ENCODE measurements around the gene POSTN.

The POSTN gene

GRCh38 chr13:37616131-37616530, 17.6 kb upstream of the POSTN start:
- TF ChIP-seq, protein P1, sequence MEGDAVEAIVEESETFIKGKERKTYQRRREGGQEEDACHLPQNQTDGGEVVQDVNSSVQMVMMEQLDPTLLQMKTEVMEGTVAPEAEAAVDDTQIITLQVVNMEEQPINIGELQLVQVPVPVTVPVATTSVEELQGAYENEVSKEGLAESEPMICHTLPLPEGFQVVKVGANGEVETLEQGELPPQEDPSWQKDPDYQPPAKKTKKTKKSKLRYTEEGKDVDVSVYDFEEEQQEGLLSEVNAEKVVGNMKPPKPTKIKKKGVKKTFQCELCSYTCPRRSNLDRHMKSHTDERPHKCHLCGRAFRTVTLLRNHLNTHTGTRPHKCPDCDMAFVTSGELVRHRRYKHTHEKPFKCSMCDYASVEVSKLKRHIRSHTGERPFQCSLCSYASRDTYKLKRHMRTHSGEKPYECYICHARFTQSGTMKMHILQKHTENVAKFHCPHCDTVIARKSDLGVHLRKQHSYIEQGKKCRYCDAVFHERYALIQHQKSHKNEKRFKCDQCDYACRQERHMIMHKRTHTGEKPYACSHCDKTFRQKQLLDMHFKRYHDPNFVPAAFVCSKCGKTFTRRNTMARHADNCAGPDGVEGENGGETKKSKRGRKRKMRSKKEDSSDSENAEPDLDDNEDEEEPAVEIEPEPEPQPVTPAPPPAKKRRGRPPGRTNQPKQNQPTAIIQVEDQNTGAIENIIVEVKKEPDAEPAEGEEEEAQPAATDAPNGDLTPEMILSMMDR (IDR thresholded peaks at IDR 0.05; ENCODE audit: unreplicated experiment in 3 of 3), result no peak
- Mint-ChIP-seq H3K27me3 (ENCODE audit: low read depth) (no peaks in the 10 kb centered on the region), H3K9me3 (no peaks in the 10 kb centered on the region), H3K36me3 (ENCODE audit: low read depth) (no peaks in the 10 kb centered on the region), H3K4me3 (no peak overlapping the region), H3K4me1 (peaks cover 22% of the 10 kb centered on the region), H3K27ac (peak overlapping the region in 1 of 3 experiments; percentile 76)

GRCh38 chr13:37615276-37615675, 16.7 kb upstream of the POSTN start:
- Mint-ChIP-seq H3K27me3 (ENCODE audit: low read depth) (no peaks in the 10 kb centered on the region), H3K9me3 (no peaks in the 10 kb centered on the region), H3K27ac (no peak overlapping the region), H3K36me3 (ENCODE audit: low read depth) (no peaks in the 10 kb centered on the region), H3K4me3 (no peak overlapping the region), H3K4me1 (peaks cover 22% of the 10 kb centered on the region)
- TF ChIP-seq, protein P1 (IDR thresholded peaks at IDR 0.05; ENCODE audit: unreplicated experiment in 3 of 3), result no peak

DNA sequence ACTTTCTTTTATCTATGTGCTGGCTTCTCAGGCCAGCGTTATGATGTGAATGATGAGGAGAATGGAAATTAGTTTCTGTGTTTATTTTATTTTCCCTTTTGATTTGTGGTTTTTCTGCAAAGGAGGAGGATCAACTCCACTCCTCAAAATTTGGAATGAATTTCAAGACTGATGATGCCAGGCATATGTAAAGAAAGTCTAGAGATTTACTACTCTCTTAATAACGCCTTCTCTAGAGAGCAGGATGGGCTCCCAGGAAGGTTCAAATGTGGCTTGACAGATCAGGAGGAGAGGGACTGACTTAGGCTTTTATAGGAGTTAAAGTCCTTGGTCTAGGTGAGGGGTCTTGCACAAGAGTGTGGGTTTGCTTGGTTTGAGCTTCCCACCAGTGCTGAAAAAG, 15.1 kb upstream of the POSTN start:
- peak overlapping the region in 1 of 3 experiments; percentile 2 for H3K27ac Mint-ChIP-seq
- TF ChIP-seq, protein P1 (IDR thresholded peaks at IDR 0.05; ENCODE audit: unreplicated experiment in 3 of 3), result no peak
- H3K4me3 Mint-ChIP-seq, result no peak overlapping the region
- no peaks in the 10 kb centered on the region for H3K9me3 Mint-ChIP-seq
- no peaks in the 10 kb centered on the region for H3K27me3 Mint-ChIP-seq (ENCODE audit: low read depth)
- H3K36me3 Mint-ChIP-seq (ENCODE audit: low read depth), result no peaks in the 10 kb centered on the region
- peaks cover 22% of the 10 kb centered on the region for H3K4me1 Mint-ChIP-seq

DNA sequence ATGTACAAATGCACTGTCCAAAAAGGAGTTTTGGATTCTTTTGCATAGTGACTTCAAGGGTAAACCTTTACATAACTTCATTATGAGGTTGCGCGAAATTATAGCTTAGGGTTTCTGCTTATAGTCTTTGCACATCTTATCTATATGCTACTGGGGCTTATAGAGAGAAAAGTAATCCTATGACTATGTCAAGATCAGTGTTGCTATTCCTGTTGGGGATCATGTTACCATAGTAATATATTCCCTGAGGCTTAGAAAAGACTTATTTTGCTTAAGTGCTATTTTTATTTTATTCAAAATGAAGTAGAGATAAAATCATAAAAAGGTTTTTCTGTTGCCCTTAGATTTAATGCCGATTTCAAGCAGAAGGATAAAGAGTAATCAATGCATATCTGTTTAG, 14.7 kb upstream of the POSTN start:
- Mint-ChIP-seq H3K27me3 (ENCODE audit: low read depth) (no peaks in the 10 kb centered on the region), H3K4me3 (no peak overlapping the region), H3K4me1 (peaks cover 22% of the 10 kb centered on the region), H3K27ac (peak overlapping the region in 1 of 3 experiments; percentile 2), H3K9me3 (no peaks in the 10 kb centered on the region), H3K36me3 (ENCODE audit: low read depth) (no peaks in the 10 kb centered on the region)
- TF ChIP-seq, protein P1 (IDR thresholded peaks at IDR 0.05; ENCODE audit: unreplicated experiment in 3 of 3), result no peak

DNA sequence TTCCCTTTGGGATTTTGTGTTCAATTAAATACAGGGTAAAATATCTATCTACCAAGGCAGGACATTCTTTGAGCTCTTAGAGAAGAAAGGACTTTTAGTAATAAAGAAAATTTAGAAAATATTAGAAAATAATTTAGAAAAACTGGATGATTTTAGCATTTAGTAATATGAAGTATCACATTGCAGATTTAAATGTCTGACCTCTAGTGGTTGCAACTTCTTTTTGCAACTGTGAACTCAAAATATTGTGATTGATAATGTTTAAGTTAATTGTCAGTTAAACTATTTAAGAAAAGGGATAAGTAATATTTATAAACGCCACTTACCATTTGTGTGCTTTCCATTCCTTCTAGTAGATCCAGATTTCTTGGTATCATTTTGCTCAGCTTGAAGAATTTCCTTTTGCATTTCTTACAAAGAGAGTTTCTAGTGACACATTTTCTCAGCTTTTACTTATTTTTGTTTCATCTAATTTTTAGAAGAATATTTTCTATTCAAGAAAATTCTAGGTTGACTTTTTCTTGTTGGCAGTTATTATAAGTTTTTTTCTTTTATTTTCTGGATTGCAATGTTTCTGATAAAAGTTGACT, 10.3 kb upstream of the POSTN start:
- Mint-ChIP-seq H3K4me1 (peaks cover 18% of the 10 kb centered on the region), H3K36me3 (ENCODE audit: low read depth) (no peaks in the 10 kb centered on the region), H3K27ac (peak overlapping the region in 1 of 3 experiments; percentile 72), H3K27me3 (ENCODE audit: low read depth) (no peaks in the 10 kb centered on the region), H3K9me3 (peaks cover 7% of the 10 kb centered on the region), H3K4me3 (no peak overlapping the region)
- TF ChIP-seq, protein P1 (IDR thresholded peaks at IDR 0.05; ENCODE audit: unreplicated experiment in 3 of 3), result peak; percentile 32 to 57 (median 43)

DNA sequence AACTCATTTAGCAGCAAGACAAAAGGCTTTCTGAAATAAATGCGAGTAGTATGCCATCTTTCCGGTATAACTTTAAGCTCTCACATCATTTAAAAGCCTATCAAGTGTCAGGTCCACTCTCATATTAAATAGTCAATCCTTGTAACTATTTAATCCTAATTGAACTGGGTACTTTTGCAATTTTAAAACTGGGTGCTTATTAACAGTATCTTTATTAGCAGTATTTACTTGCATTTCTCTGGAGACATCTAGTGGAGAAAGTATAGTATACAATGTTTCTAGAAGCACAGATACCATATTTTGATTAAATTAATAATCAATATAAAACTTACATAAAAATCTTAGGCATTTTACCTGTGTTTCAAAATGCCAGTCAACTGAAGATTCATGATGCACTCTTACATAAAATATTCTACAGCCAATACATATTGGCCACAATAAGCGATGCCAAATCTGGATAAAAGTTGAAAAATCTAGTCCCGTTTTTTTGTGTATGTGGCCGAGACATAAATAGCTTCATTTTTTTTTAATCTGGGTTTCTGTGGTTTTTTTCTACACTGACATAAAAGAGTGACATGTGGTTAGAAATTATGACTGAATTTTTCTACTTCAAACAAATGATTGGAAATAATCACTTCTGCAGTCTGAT, 4.3 kb upstream of the POSTN start:
- Mint-ChIP-seq H3K9me3 (peaks cover 7% of the 10 kb centered on the region), H3K4me3 (peak overlapping the region in 1 of 3 experiments; percentile 40), H3K36me3 (ENCODE audit: low read depth) (no peaks in the 10 kb centered on the region), H3K4me1 (peaks cover 43% of the 10 kb centered on the region), H3K27ac (peak overlapping the region; percentile 81 to 94 (median 82)), H3K27me3 (ENCODE audit: low read depth) (no peaks in the 10 kb centered on the region)
- TF ChIP-seq, protein P1 (IDR thresholded peaks at IDR 0.05; ENCODE audit: unreplicated experiment in 3 of 3), result peak; percentile 57 to 72 (median 58)

Measured in nephron (organoid).